ENCODE results near the gene SLC12A8. TPM values are rescaled to one million over a fixed set of nuclear protein-coding genes. Genes with fewer than 3 reads are reported as not detected.

The SLC12A8 gene
- total RNA-seq, 4 donors from 2014 or later: 0.26 to 4.7 (median 0.58) TPM; not detected in 1

DNA sequence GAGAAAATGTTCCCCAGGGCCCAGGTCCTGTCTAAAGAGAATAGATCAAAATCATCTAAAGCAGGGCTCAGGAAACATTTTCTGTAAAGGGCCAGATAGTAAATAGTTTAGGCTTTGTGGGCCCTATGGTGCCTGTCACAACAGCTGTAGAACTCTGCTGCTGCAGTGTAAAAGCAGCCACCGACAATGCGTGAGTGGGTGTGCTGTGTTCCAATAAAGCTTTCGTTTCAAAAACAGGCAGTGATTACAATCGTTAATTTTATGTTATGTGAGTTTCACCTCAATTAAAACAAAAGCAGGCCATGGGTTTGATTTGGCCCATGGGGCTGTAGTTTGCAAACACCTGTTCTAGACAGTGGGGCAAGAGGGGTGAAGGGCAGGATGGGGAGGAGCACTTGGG is 144.3 kb downstream of the SLC12A8 start:
- no peak for DNase-seq
- Histone ChIP-seq H3K4me3 (no peak overlapping the region), H3K27ac (no peak overlapping the region), H3K36me3 (no peaks in the 10 kb centered on the region), H3K27me3 (no peaks in the 10 kb centered on the region), H3K9me3 (no peaks in the 10 kb centered on the region), H3K4me1 (peaks cover 0 to 2% of the 10 kb centered on the region in 2 donors)
- TF ChIP-seq CTCF (IDR thresholded peaks at IDR 0.05) (no peak), POLR2A (IDR thresholded peaks at IDR 0.05) (no peak)
- intact Hi-C loops (cut with DNase I; ENCODE audit: low total_unique reads): no loop called here

GRCh38 chr3:125067225-125067624 is 145.3 kb downstream of the SLC12A8 start:
- no peak overlapping the region for H3K27ac ChIP-seq
- intact Hi-C loops (cut with DNase I; ENCODE audit: low total_unique reads): no loop called here
- peaks cover 4 to 9% of the 10 kb centered on the region in 2 donors for H3K4me1 ChIP-seq
- no peaks in the 10 kb centered on the region for H3K27me3 ChIP-seq
- H3K36me3 ChIP-seq: no peaks in the 10 kb centered on the region
- TF ChIP-seq CTCF (IDR thresholded peaks at IDR 0.05): no peak
- no peak for TF ChIP-seq POLR2A (IDR thresholded peaks at IDR 0.05)
- H3K4me3 ChIP-seq: no peak overlapping the region
- DNase-seq: no peak
- no peaks in the 10 kb centered on the region for H3K9me3 ChIP-seq

DNA sequence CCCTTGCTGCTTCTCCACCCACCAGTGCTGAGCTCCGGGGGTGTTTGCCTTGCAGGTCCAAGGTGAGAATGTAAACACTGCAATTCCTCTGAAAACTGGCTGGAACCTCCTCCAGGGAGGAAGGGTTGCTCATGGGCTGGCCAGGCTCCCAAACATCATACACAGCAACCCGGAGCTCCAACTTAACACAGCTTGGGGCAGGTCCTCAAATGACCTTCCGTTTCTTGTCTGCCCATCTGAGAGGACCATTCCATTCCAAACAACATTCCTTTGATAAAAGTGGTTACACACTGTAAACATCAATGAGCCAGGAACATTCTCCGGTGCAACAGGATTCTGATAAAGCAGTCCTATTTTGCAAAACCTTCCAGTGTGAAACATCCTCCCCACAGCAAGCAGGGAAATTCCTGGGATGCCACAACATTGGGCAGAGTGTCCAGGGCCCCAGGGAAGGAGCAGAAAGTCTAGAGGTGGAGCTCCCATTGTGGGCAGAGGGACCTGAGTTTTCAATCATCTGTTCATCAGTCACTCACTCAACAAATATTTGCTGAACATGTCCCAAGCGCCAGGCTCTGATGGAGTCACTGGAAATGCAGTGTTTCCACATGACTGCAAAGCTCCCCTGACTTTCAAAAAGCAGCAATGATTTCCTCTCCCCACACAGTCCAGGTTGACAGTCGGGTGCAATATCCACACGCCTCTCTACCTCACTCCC is 149.5 kb downstream of the SLC12A8 start:
- H3K36me3 ChIP-seq: no peaks in the 10 kb centered on the region
- peak overlapping the region in 1 of 2 donors; percentile 4 for H3K27ac ChIP-seq
- no peak overlapping the region for H3K4me3 ChIP-seq
- no peaks in the 10 kb centered on the region for H3K9me3 ChIP-seq
- no peaks in the 10 kb centered on the region for H3K27me3 ChIP-seq
- H3K4me1 ChIP-seq: peaks cover 9 to 12% of the 10 kb centered on the region in 2 donors
- TF ChIP-seq POLR2A (IDR thresholded peaks at IDR 0.05) (no peak), CTCF (IDR thresholded peaks at IDR 0.05) (no peak)
- intact Hi-C loops (cut with DNase I; ENCODE audit: low total_unique reads): no loop called here
- DNase-seq: peak in 1 of 2 donors; percentile 26

GRCh38 chr3:125061646-125062045 is 150.9 kb downstream of the SLC12A8 start:
- intact Hi-C loops (cut with DNase I; ENCODE audit: low total_unique reads): no loop called here
- H3K4me3 ChIP-seq: no peak overlapping the region
- no peaks in the 10 kb centered on the region for H3K36me3 ChIP-seq
- H3K4me1 ChIP-seq: peaks cover 9 to 17% of the 10 kb centered on the region in 2 donors
- no peak for DNase-seq
- TF ChIP-seq POLR2A (IDR thresholded peaks at IDR 0.05) (no peak), CTCF (IDR thresholded peaks at IDR 0.05) (no peak)
- no peaks in the 10 kb centered on the region for H3K9me3 ChIP-seq
- no peaks in the 10 kb centered on the region for H3K27me3 ChIP-seq
- peak overlapping the region; percentile 63 to 80 for H3K27ac ChIP-seq

- Histone ChIP-seq H3K9me3 (no peaks in the 10 kb centered on the region), H3K4me1 (peaks cover 9 to 20% of the 10 kb centered on the region in 2 donors), H3K36me3 (no peaks in the 10 kb centered on the region), H3K4me3 (no peak overlapping the region), H3K27ac (peak overlapping the region; percentile 63 to 80), H3K27me3 (no peaks in the 10 kb centered on the region)
- TF ChIP-seq POLR2A (IDR thresholded peaks at IDR 0.05) (peak in 1 of 2 donors; percentile 11), CTCF (IDR thresholded peaks at IDR 0.05) (no peak)
- DNase-seq: peak; percentile 76 to 86
- intact Hi-C loops (cut with DNase I; ENCODE audit: low total_unique reads): no loop called here
These were observed 151.4 kb downstream of the SLC12A8 start for GRCh38 chr3:125061170-125061569.
